ENCODE results near the gene PALM2AKAP2.

- no peak for TF ChIP-seq CTCF (conservative IDR thresholded peaks at IDR 0.05; ENCODE audit: low read length)
- TF ChIP-seq EZH2phosphoT487 (IDR thresholded peaks at IDR 0.05; ENCODE audit: borderline replicate concordance, low read depth, low read length) = no peak
Observed at GRCh38 chr9:109751253-109751652, 28.7 kb upstream of the PALM2AKAP2 start.

Data from OCI-LY7 (cell line).